ENCODE data around the gene INPP5A.

INPP5A gene

DNA sequence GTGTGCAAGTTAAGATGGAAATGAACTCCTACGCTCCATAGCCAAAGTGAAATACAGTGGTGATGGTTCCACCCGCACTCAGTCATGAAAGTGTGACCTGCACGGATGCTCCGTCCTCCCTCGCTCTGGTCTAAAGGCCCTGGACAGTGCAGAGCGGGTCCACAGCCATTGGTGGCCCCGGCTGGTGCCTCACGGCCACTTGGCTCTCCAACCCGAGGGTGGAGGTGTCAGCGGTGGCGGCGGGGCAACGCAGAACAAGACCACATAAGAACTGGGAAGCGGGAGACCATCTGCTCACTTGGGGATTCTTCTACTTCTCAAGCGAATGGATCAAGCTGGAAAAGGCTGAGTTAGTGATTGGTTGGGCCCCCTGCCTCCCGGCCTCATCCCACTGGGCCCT is 187.6 kb downstream of the INPP5A start:
- Histone ChIP-seq H3K4me1 (ENCODE audit: insufficient read depth, low read length) (no peaks in the 10 kb centered on the region; the same call in 1 of the 2 replicates), H3K9me3 (ENCODE audit: insufficient read depth, low read depth, low read length) (no peaks in the 10 kb centered on the region), H3K4me3 (ENCODE audit: low read length) (no peak overlapping the region), H3K36me3 (ENCODE audit: insufficient read depth, low read length) (no peaks in the 10 kb centered on the region), H3K9ac (ENCODE audit: low read depth, low read length) (no peak overlapping the region), H3K27ac (ENCODE audit: low read depth, low read length) (no peak overlapping the region), H3K27me3 (ENCODE audit: insufficient read depth, low read length) (no peaks in the 10 kb centered on the region)
- 94% methylated on average over 16 of the region's 16 CpGs for WGBS

DNA sequence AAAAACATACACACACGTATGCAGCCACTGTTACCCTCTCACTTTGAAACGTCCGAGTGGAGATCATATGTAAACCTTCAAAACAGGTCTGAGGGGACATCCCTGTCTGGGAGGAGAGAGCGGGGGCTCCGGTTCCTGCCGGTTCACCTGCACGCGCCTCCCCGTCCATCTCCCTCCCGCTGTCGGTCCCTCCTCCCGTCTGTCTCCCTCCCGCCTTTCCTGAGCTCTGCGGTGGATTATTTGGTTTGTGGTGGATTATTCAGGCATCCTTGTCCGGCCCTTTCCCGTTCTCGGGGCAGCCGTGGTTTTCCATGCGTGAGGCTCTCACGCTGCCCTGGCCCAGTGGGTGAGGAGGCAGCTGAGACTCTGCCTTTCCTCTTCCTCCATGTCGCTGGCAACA is 188.6 kb downstream of the INPP5A start:
- no peaks in the 10 kb centered on the region; the same call in 1 of the 2 replicates for H3K4me1 ChIP-seq (ENCODE audit: insufficient read depth, low read length)
- no peaks in the 10 kb centered on the region for H3K36me3 ChIP-seq (ENCODE audit: insufficient read depth, low read length)
- 94% methylated on average over 21 of the region's 21 CpGs for WGBS

DNA sequence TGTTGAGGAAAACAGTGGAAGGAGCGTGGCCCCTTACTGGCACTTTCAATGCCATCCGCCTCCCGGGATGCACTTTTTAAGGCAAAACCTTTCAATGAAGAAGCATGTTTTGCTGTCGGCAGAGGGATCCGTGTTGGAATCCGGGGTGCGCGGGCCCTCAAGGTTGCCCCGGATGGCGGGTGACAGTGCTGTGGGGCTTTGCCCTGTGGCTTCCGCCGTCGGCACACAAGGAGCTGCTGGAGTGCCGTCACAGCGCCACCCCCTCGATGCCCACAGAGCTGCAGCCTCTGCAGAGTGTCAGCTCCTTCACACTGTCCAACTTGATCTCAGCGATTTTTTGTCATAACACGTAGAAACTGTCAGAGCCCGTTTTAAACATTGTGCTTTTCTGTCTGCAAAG is 189.4 kb downstream of the INPP5A start:
- no peaks in the 10 kb centered on the region for H3K27me3 ChIP-seq (ENCODE audit: insufficient read depth, low read length)
- no peak overlapping the region for H3K4me3 ChIP-seq (ENCODE audit: low read length)
- H3K4me1 ChIP-seq (ENCODE audit: insufficient read depth, low read length), result no peaks in the 10 kb centered on the region; the same call in 1 of the 2 replicates
- H3K36me3 ChIP-seq (ENCODE audit: insufficient read depth, low read length), result no peaks in the 10 kb centered on the region
- no peak overlapping the region for H3K27ac ChIP-seq (ENCODE audit: low read depth, low read length)
- H3K9me3 ChIP-seq (ENCODE audit: insufficient read depth, low read depth, low read length), result no peaks in the 10 kb centered on the region
- 96% methylated on average over 19 of the region's 19 CpGs for WGBS
- H3K9ac ChIP-seq (ENCODE audit: low read depth, low read length), result no peak overlapping the region

More for the DNA sequence above, 188.6 kb downstream of the INPP5A start:
- no peak overlapping the region for H3K9ac ChIP-seq (ENCODE audit: low read depth, low read length)
- H3K27ac ChIP-seq (ENCODE audit: low read depth, low read length), result no peak overlapping the region
- no peak overlapping the region for H3K4me3 ChIP-seq (ENCODE audit: low read length)
- no peaks in the 10 kb centered on the region for H3K9me3 ChIP-seq (ENCODE audit: insufficient read depth, low read depth, low read length)
- no peaks in the 10 kb centered on the region for H3K27me3 ChIP-seq (ENCODE audit: insufficient read depth, low read length)

DNA sequence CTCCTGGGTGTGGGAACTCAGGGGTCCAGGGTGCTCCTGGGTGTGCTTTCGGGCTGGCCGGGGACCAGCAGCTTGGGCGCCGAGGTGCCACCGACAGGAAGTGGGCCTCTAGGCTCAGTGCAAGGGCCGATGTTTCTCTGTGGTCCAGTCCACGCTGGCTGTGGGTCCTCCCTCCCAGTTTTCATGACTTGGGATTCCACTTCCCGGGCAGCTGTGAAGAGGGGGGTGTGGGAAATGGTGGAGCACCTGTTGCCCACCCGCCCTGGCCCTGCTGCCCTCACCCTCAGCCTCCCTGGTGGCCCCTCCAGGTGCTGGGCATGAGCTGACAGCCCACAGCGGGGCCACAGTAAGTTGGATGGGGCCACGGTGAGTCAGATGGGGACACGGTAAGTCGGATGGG is 189.8 kb downstream of the INPP5A start:
- H3K4me1 ChIP-seq (ENCODE audit: insufficient read depth, low read length), result no peaks in the 10 kb centered on the region; the same call in 1 of the 2 replicates
- WGBS, result 96% methylated on average over 13 of the region's 13 CpGs
- no peaks in the 10 kb centered on the region for H3K9me3 ChIP-seq (ENCODE audit: insufficient read depth, low read depth, low read length)

DNA sequence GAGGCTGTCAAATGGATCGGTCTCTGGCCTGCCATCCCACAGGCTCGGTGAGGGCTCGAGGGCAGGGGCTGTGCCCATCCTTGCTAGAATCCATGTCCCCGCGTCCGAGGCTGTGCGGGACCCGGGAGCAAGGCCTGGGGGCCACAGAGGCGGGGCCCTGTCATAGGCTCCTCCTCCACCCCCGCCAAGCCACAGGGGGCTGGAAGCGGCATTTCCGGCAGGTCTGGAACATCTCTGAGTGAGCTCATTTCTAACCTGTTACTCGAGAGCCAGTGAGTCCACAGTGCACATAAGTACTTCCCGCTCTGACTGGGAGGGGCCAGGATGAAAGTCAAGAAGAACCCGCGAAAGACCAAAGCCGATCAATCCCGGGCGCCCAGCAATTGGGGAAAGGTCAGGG is 190.7 kb downstream of the INPP5A start:
- H3K4me1 ChIP-seq (ENCODE audit: insufficient read depth, low read length), result no peaks in the 10 kb centered on the region

More for the DNA sequence above, 189.8 kb downstream of the INPP5A start:
- Histone ChIP-seq H3K4me3 (ENCODE audit: low read length) (no peak overlapping the region), H3K27ac (ENCODE audit: low read depth, low read length) (no peak overlapping the region), H3K27me3 (ENCODE audit: insufficient read depth, low read length) (no peaks in the 10 kb centered on the region), H3K36me3 (ENCODE audit: insufficient read depth, low read length) (no peaks in the 10 kb centered on the region), H3K9ac (ENCODE audit: low read depth, low read length) (no peak overlapping the region)

GRCh38 chr10:132728741-132729140 is 191.2 kb downstream of the INPP5A start:
- Histone ChIP-seq H3K4me3 (ENCODE audit: low read length) (no peak overlapping the region), H3K27me3 (ENCODE audit: insufficient read depth, low read length) (no peaks in the 10 kb centered on the region), H3K36me3 (ENCODE audit: insufficient read depth, low read length) (no peaks in the 10 kb centered on the region), H3K27ac (ENCODE audit: low read depth, low read length) (no peak overlapping the region), H3K9ac (ENCODE audit: low read depth, low read length) (no peak overlapping the region), H3K9me3 (ENCODE audit: insufficient read depth, low read depth, low read length) (no peaks in the 10 kb centered on the region), H3K4me1 (ENCODE audit: insufficient read depth, low read length) (no peaks in the 10 kb centered on the region)
- 95% methylated on average over 22 of the region's 22 CpGs for WGBS

More for the DNA sequence above, 190.7 kb downstream of the INPP5A start:
- no peak overlapping the region for H3K4me3 ChIP-seq (ENCODE audit: low read length)
- H3K9me3 ChIP-seq (ENCODE audit: insufficient read depth, low read depth, low read length), result no peaks in the 10 kb centered on the region
- H3K36me3 ChIP-seq (ENCODE audit: insufficient read depth, low read length), result no peaks in the 10 kb centered on the region
- WGBS, result 91% methylated on average over 19 of the region's 19 CpGs
- H3K9ac ChIP-seq (ENCODE audit: low read depth, low read length), result no peak overlapping the region
- H3K27me3 ChIP-seq (ENCODE audit: insufficient read depth, low read length), result no peaks in the 10 kb centered on the region
- H3K27ac ChIP-seq (ENCODE audit: low read depth, low read length), result no peak overlapping the region

DNA sequence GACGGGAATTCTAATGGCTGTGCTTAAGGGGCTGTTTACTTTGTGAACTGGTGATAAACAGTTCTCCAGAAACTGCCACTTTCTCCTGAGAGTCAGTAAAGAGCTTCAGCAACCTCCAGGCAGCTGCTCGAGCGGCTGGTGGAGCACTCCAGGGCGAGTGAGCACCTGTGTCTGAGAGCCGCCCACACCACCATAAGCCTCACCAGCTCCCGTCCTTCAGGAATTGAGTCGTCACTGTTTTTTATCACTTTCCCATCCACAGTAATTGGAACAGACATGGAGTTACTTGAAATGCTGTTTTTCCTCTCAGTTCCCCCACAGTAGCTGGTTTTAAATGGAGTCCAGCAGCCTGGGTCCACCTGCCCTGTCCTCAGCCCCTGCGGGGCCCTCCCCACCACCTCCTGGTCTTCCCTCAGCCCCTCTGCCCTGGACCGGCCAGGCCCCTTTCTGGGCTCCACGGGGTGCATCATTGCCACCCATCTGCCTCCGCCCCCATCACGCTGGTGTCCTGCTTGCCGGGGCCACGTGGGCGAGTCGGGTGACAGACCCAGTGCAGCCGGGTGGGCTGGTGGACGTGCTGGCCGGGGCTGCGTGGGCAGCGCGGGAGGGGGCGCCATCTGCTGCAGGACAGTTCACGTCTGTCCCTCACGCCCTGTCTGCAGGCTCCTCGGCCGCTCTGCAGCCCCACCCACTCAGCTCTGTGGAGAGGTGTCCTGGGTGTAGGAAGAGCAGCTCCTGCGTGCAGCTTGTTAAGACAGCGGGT is 192.4 kb downstream of the INPP5A start:
- no peaks in the 10 kb centered on the region for H3K9me3 ChIP-seq (ENCODE audit: insufficient read depth, low read depth, low read length)
- no peaks in the 10 kb centered on the region for H3K36me3 ChIP-seq (ENCODE audit: insufficient read depth, low read length)
- no peak overlapping the region for H3K27ac ChIP-seq (ENCODE audit: low read depth, low read length)
- H3K4me3 ChIP-seq (ENCODE audit: low read length), result no peak overlapping the region
- no peaks in the 10 kb centered on the region for H3K4me1 ChIP-seq (ENCODE audit: insufficient read depth, low read length)
- no peaks in the 10 kb centered on the region for H3K27me3 ChIP-seq (ENCODE audit: insufficient read depth, low read length)
- WGBS, result 91% methylated on average over 29 of the region's 29 CpGs
- no peak overlapping the region for H3K9ac ChIP-seq (ENCODE audit: low read depth, low read length)

GRCh38 chr10:132730573-132730953 is 193.0 kb downstream of the INPP5A start:
- Histone ChIP-seq H3K4me3 (ENCODE audit: low read length) (no peak overlapping the region), H3K9ac (ENCODE audit: low read depth, low read length) (no peak overlapping the region), H3K36me3 (ENCODE audit: insufficient read depth, low read length) (no peaks in the 10 kb centered on the region), H3K27me3 (ENCODE audit: insufficient read depth, low read length) (no peaks in the 10 kb centered on the region), H3K27ac (ENCODE audit: low read depth, low read length) (no peak overlapping the region), H3K4me1 (ENCODE audit: insufficient read depth, low read length) (no peaks in the 10 kb centered on the region), H3K9me3 (ENCODE audit: insufficient read depth, low read depth, low read length) (no peaks in the 10 kb centered on the region)
- 93% methylated on average over 15 of the region's 15 CpGs for WGBS

DNA sequence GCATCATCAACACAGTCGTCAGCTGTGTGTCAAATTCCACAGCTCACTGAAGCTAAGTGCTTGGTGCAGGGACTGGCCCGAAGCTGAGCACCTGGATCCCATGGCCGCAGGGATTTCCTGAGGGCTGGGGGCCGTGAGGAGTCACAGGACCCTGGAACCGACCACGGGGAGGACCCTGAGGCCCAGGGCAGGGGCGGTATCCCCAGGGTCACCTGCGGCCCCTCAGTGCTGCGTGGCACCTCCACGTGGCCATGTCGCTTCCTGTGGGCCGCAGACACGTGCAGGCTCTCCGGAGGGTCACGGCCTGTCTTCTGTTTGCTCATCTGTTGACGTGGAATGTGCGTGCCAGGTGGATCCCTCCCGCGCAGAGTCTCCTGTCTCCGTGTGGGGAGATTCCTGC is 194.9 kb downstream of the INPP5A start:
- H3K9ac ChIP-seq (ENCODE audit: low read depth, low read length), result no peak overlapping the region
- no peaks in the 10 kb centered on the region for H3K27me3 ChIP-seq (ENCODE audit: insufficient read depth, low read length)
- H3K27ac ChIP-seq (ENCODE audit: low read depth, low read length), result no peak overlapping the region
- H3K36me3 ChIP-seq (ENCODE audit: insufficient read depth, low read length), result no peaks in the 10 kb centered on the region
- H3K9me3 ChIP-seq (ENCODE audit: insufficient read depth, low read depth, low read length), result no peaks in the 10 kb centered on the region
- H3K4me3 ChIP-seq (ENCODE audit: low read length), result no peak overlapping the region
- 95% methylated on average over 20 of the region's 20 CpGs for WGBS
- no peaks in the 10 kb centered on the region for H3K4me1 ChIP-seq (ENCODE audit: insufficient read depth, low read length)

DNA sequence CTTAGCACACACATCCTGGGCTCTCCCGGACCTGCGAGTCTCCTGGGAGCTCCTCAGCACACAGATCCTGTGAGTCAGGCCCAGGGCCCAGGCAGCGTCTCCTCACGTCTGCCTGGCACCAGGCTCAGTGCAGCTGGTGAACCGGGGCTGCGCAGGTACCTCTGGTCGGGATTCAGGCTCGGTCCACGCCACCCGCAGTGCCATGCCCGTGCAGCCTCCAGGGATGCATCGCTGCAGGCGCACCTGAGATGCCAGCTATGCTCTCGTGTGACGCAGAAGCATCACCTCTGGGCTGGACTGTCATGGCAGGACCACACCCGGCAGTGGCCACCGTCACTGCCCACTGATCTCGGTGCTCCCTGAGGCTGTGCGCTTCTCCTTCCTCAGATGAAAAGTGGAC is 196.3 kb downstream of the INPP5A start:
- Histone ChIP-seq H3K9me3 (ENCODE audit: insufficient read depth, low read depth, low read length) (no peaks in the 10 kb centered on the region), H3K4me1 (ENCODE audit: insufficient read depth, low read length) (no peaks in the 10 kb centered on the region), H3K9ac (ENCODE audit: low read depth, low read length) (no peak overlapping the region), H3K27me3 (ENCODE audit: insufficient read depth, low read length) (no peaks in the 10 kb centered on the region), H3K36me3 (ENCODE audit: insufficient read depth, low read length) (no peaks in the 10 kb centered on the region), H3K27ac (ENCODE audit: low read depth, low read length) (no peak overlapping the region), H3K4me3 (ENCODE audit: low read length) (no peak overlapping the region)
- 95% methylated on average over 19 of the region's 19 CpGs for whole genome bisulfite sequencing

DNA sequence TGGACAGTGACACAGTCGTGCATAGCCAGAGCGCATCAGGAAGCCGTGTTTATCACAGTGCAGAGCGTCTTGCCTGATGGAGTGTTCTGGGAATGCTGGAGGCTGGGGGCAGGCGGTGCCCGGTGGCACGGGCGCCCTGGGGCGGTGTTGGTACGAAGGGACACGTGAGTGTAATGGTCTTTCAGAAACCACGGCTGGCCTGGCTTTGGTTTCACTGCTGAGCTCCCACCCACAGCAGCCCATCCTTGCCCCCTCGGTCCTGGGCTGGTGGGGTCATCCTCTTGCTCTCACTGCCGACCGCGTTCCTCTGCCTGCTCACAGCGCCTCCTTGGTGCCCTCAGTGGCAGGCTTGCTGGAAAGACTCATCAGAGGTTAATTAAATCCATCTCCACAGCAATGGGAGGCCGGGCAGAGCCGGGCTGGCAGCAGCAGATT is 197.8 kb downstream of the INPP5A start:
- Histone ChIP-seq H3K9me3 (ENCODE audit: insufficient read depth, low read depth, low read length) (no peaks in the 10 kb centered on the region), H3K4me3 (ENCODE audit: low read length) (no peak overlapping the region), H3K9ac (ENCODE audit: low read depth, low read length) (no peak overlapping the region), H3K27me3 (ENCODE audit: insufficient read depth, low read length) (peaks cover 9% of the 10 kb centered on the region; the same call in 1 of the 2 replicates), H3K4me1 (ENCODE audit: insufficient read depth, low read length) (no peaks in the 10 kb centered on the region), H3K27ac (ENCODE audit: low read depth, low read length) (no peak overlapping the region), H3K36me3 (ENCODE audit: insufficient read depth, low read length) (no peaks in the 10 kb centered on the region)
- WGBS, result 92% methylated on average over 19 of the region's 19 CpGs

Measured in HUES64 (cell line).